GM19372 (cell line): ENCODE measurements around the gene TRUB1.

ENCODE experiments used
- ATAC-seq: cut with Tn5 transposase; IDR thresholded peaks from one replicate; pipeline ENCODE4 v1.9.1; 2021; ENCODE audit warnings: mild to moderate bottlenecking, low read depth, moderate library complexity; ENCODE audit not compliant: unreplicated experiment

Gene TRUB1

GRCh38 chr10:115026056-115026745 lies 88.2 kb downstream of the TRUB1 start:
- ATAC-seq, result no peak

DNA sequence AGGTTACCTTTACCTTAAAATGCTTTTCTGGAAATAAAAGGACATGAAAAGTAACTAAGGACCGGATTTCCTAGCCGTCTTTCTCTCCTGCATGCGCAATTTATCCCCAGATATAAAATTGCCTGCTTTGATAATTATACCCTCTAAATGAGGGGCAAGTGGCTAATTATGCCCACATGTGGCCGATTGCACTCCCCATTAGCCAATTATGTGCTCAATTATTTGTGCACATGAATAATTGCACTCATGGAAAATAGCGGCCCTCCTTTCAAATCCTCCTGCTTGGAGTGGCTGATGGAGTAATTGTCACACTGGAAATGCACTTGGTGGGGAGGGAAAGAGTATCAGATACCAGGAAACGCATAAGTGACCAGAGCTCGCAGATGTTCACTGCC lies 88.7 kb downstream of the TRUB1 start:
- ATAC-seq, result no peak
